SIG-M5 (cell line): ENCODE measurements around the gene GRIN3B.

Experiments
- DNase-seq: peaks from one replicate; lab custom pipeline; 2025; lab: John Stamatoyannopoulos, UW

The GRIN3B gene

GRCh38 chr19:1007399-1008251, 7.4 kb downstream of the GRIN3B start:
- no peak for DNase-seq

DNA sequence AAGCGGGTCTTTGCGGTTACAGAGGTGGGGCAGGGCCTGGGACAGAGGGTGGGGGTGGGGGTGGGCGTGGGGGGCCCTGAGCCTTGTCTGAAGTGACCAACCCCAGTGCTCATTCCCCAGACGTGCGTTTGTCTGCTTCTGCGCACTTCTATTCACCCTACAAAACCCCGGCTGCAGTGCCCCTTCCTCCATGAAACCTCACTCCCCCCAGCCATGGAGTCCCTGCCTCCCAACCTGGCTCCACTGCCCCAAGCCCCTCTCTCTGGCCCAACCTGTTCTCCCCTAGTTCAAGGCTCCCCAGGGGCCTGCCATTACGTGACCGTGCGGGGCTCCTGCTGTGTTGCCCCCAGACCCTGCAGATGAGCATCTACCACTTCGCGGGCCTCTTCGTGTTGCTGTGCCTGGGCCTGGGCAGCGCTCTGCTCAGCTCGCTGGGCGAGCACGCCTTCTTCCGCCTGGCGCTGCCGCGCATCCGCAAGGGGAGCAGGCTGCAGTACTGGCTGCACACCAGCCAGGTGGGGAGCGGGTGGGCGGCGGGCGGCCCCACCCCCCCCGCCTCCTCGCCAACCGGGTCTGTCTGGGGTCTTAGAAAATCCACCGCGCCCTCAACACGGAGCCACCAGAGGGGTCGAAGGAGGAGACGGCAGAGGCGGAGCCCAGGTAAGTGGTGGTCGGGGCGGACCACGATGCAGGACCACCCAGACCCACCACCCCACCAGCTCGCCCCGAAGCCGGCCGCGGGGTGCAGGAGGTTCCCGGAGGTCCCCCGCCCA, 8.2 kb downstream of the GRIN3B start:
- no peak for DNase-seq

DNA sequence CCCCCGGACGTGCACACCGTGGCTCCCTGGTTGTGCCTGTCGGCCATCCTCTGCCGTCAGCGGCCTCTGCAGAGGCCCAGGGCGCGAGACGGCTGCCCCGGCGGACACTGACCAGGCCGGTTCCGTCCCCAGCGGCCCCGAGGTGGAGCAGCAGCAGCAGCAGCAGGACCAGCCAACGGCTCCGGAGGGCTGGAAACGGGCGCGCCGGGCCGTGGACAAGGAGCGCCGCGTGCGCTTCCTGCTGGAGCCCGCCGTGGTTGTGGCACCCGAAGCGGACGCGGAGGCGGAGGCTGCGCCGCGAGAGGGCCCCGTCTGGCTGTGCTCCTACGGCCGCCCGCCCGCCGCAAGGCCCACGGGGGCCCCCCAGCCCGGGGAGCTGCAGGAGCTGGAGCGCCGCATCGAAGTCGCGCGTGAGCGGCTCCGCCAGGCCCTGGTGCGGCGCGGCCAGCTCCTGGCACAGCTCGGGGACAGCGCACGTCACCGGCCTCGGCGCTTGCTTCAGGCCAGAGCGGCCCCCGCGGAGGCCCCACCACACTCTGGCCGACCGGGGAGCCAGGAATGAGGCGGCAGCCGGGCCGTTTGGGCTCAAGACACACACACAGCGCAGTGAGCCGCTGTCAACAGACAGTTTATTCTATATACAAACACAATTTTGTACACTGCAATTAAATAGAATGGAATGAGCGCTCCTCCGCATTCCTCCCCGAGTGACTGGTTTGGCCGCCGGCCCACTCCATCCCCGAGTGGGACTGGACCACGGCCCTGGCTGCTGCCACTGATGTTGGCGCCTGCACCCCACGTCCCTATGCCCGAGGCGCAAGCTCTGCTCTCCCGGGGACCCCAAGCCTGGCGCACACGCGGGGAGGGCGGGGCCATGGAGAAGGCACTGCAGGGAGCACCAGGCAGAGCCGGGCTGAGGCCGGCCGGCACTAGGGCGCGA, 9.1 kb downstream of the GRIN3B start:
- DNase-seq = no peak

DNA sequence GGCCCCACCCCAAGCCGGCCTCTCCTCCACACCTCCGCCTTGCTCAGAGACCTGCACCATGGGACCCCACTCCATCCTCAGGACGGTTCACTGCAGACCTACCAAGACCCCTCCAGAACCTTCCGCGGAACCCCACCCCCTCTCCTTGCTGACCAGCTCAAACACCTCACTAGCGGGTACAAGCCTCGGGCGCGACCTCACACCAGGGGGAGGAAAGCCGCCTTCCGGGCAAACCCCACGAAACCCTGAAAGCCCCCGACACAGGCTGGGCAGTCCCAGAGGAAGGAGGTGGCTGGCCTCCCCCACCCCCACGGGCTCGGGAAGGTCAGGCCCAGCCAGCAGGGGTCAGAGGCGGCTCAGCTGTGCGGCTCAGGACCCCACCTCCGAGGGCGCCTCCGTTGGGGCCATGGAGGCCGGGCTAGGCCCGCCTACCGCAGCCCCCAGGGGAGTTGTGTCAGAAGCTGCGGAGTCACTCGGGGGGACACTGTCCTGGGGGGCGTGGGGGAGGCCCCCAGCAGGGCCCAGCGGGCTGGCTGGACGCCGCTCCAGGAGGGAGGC, 9.8 kb downstream of the GRIN3B start:
- no peak for DNase-seq

GRCh38 chr19:1010586-1011510, 10.6 kb downstream of the GRIN3B start:
- DNase-seq = no peak

GRCh38 chr19:1011831-1012333, 11.7 kb downstream of the GRIN3B start:
- DNase-seq = no peak

- DNase-seq = no peak
These were observed 12.1 kb downstream of the GRIN3B start for GRCh38 chr19:1012334-1012733.

GRCh38 chr19:1013218-1013617, 13.0 kb downstream of the GRIN3B start:
- DNase-seq = no peak

- no peak for DNase-seq
These were observed 14.2 kb downstream of the GRIN3B start for GRCh38 chr19:1014161-1015060.

DNA sequence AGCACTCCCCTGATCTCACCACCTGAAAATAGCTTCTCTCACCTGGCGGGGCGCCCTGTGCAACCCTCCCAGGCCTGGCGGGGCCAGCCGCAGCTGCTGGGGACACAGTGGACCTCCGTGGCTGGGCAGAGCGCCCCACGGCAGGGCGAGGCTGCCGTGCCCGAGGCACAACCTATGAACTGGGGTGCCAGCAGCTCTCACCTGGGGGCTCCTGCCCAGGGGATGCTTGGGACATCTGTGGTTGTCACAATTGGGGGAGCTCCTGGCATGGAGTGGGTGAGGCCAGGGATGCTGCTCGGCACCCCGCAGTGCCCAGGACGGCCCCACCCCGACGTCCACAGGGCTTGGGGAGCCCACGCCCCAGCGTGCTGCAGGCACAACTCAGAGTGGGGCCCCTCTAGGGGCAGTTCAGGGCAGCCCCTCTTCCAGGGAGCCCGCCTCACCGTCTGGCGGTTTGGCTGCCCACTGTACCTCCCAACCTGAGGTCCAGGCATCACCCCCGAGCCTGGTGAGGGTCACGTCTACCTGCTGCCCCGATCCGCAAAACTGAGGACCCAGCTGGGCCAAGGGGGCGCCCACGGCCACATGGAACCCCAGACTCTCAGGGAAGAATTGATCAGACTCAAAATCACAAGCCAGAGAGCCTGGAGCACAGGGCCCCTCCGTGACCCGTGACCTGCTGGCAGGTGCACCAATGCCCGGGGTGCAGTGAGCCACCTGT, 15.0 kb downstream of the GRIN3B start:
- no peak for DNase-seq

DNA sequence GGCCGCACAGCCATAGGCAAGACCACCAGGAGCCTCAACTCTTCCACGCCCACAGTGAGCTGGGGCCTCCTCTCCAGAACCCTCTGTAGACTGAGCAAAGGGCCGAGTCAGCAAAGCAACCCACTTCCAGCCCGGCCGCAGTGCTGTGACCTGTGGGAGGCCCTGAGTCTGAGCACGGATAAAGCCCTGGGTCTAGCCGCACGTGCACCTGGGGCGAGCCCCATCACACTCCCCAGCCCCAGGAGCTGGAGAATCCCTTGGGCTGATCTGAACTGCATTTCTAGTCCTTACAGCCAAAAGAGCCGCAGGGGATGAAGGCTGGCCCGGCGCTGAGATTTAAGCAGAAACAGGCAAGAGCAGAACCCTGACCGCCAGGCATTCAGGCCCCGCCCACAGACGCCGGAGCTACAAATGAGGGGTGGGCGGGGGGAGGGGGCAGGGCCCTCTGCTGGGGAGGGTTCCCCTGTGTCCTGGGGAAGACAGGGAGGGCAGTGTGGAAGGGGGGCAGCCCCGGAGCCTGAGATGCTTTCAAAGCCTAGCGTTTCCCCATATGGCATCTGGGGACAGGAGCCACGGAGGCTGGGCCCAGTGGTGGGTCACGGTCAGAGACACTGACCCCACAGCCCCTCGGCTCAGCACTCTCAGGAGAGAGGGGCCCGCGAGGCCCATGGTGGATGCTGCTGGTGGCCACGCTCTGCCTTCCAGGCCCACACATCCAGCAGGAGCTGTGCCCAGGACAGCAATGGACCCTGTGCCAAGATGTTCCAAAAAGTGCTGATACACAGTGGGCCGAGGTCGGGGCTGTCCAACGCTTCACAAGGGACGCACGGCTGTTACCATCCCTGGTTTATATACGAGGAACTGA, 15.8 kb downstream of the GRIN3B start:
- DNase-seq = no peak

GRCh38 chr19:1016647-1017114, 16.5 kb downstream of the GRIN3B start:
- no peak for DNase-seq

DNA sequence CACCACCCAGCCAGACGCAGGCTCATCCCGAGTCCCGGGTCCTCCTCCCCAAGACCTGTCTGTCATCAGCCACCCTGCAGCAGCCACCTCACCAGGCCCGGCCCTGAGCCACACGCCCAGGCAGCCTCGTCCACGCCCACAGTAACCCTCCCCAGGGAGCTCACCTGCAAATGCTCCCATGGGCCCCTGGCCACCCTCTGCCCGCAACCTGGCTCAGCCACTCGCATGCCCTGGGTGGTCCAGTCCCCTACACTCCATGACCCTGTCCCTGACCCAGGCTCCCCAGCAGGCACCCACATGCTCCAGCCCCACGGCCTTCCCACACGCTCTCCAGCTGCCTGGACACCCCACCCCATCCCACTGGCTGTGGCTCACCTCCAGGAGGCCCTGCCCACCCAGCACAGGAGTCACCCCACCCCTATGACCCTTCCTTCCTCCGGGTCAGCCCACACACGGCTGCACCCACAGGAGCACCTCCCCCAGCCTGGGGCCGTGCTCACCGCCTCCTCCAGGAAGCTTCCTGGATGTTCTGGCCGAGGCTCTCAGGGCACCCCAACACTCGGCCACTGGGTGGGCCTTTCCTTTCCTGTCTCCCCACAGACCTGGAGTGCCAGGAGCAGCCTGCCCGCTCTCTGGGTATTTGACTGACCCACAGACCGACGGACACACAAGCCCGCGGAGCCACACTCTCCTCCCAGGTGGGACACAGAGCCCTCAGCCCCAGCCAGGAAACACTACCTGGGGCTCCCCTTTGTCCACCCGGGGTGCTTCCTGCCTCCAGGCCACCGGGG, 17.1 kb downstream of the GRIN3B start:
- DNase-seq = no peak

DNA sequence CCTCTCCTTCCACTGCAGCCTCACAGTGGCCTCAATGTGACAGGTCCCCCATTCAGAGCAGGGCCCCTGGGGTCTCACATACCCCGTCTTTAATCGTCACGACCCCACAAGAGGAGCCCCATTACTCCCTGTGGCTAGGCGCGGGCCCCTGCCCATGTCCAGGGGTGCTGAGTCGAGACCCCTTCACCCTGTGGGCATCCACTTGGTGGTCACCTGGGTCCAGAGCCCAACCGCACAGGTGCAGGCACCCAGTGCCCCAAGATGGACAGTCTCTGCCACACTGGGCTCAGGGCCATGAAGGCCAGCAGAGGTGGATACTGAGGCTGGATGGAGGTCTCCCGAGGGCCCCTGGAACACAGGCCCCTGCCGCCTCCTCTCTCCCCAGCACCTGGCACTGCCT, 17.7 kb downstream of the GRIN3B start:
- DNase-seq = no peak

- DNase-seq = no peak
These were observed 18.2 kb downstream of the GRIN3B start for GRCh38 chr19:1018393-1018792.

DNA sequence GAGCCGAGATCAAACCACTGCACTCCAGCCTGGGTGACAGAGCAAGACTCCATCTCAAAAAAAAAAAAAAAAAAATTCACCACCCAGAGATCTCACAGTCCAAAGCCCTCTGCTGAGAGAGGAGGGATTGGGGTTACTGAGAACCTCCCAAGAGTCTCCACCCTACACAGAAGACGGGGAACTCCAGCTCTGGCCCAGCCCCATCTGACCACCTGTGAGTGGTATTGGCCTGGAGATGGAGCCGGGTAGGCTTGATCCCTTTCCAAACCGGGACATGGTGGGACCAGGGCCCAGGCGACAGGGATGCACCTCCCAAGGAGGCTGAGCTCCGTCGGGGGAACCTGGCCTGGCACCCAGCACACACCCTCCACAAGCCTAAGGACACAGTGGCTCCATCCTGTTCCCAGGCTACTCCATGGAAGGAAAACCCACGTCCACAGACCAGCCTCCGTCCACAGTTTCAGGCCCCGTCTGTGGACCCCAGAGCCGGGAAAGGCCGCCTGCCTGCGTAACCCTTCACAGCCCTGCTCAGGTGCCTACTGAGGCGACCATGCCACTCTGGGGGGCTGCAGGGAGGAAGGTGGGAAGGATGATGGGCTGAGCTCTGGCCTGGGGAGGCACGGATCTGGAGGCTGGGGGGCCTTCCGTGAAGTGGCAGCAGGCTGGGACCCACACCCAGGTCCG, 18.9 kb downstream of the GRIN3B start:
- DNase-seq = no peak
